HL-60 (cell line): ENCODE data around the gene DUS2.

Experiments used
- DNase-seq, 2 experiments: peaks; one replicate each; pipeline ENCODE4 v3.0.0-alpha.2; 2010 to 2020; ENCODE audit warnings: low read depth in 1 of 2, low spot score in 1 of 2
- H3K27ac ChIP-seq: fragments of 250-450 bp; sonication (Bioruptor Pico); replicated peaks from 2 replicates; pipeline ENCODE4 v1.5.1; 2020; ENCODE audit warnings: mild to moderate bottlenecking, moderate library complexity
- H3K27me3 ChIP-seq: fragments of 250-450 bp; sonication (Bioruptor Pico); 2 replicates; pipeline ENCODE4 v1.5.1; 2021; ENCODE audit warnings: mild to moderate bottlenecking, moderate library complexity; ENCODE audit not compliant: insufficient read depth, poor library complexity, severe bottlenecking
- H3K4me3 ChIP-seq: replicated peaks from 2 replicates; pipeline ENCODE4 v1.5.1; 2011; ENCODE audit warnings: mild to moderate bottlenecking, control low read depth, low read length; ENCODE audit not compliant: insufficient read depth
- GABPA ChIP-seq: IDR thresholded peaks from 2 replicates; pipeline ENCODE4 v1.6.1; 2012; ENCODE audit warnings: low read depth
- POLR2AphosphoS5 ChIP-seq: IDR thresholded peaks from 2 replicates; pipeline ENCODE4 v1.6.1; 2012; ENCODE audit warnings: low read depth
- SPI1 ChIP-seq: IDR thresholded peaks from 2 replicates; pipeline ENCODE4 v1.6.1; 2012; ENCODE audit warnings: low read depth, mild to moderate bottlenecking, borderline replicate concordance
- TF ChIP-seq, protein P1 (sequence below): IDR thresholded peaks from 2 replicates; pipeline ENCODE4 v1.6.1; 2012; ENCODE audit warnings: low read depth; ENCODE audit not compliant: insufficient replicate concordance
- TF ChIP-seq, protein P2 (sequence below): IDR thresholded peaks from one replicate; pipeline ENCODE4 v1.5.1; 2011; ENCODE audit warnings: low read length, control low read depth, inconsistent platforms; ENCODE audit not compliant: insufficient read depth

Gene DUS2

GRCh38 chr16:67988675-67989074 lies 34.4 kb upstream of the DUS2 start:
- no peak for TF ChIP-seq POLR2AphosphoS5
- TF ChIP-seq GABPA: no peak
- no peak for TF ChIP-seq SPI1
- TF ChIP-seq, protein P1, sequence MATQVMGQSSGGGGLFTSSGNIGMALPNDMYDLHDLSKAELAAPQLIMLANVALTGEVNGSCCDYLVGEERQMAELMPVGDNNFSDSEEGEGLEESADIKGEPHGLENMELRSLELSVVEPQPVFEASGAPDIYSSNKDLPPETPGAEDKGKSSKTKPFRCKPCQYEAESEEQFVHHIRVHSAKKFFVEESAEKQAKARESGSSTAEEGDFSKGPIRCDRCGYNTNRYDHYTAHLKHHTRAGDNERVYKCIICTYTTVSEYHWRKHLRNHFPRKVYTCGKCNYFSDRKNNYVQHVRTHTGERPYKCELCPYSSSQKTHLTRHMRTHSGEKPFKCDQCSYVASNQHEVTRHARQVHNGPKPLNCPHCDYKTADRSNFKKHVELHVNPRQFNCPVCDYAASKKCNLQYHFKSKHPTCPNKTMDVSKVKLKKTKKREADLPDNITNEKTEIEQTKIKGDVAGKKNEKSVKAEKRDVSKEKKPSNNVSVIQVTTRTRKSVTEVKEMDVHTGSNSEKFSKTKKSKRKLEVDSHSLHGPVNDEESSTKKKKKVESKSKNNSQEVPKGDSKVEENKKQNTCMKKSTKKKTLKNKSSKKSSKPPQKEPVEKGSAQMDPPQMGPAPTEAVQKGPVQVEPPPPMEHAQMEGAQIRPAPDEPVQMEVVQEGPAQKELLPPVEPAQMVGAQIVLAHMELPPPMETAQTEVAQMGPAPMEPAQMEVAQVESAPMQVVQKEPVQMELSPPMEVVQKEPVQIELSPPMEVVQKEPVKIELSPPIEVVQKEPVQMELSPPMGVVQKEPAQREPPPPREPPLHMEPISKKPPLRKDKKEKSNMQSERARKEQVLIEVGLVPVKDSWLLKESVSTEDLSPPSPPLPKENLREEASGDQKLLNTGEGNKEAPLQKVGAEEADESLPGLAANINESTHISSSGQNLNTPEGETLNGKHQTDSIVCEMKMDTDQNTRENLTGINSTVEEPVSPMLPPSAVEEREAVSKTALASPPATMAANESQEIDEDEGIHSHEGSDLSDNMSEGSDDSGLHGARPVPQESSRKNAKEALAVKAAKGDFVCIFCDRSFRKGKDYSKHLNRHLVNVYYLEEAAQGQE: no peak
- TF ChIP-seq, protein P2, sequence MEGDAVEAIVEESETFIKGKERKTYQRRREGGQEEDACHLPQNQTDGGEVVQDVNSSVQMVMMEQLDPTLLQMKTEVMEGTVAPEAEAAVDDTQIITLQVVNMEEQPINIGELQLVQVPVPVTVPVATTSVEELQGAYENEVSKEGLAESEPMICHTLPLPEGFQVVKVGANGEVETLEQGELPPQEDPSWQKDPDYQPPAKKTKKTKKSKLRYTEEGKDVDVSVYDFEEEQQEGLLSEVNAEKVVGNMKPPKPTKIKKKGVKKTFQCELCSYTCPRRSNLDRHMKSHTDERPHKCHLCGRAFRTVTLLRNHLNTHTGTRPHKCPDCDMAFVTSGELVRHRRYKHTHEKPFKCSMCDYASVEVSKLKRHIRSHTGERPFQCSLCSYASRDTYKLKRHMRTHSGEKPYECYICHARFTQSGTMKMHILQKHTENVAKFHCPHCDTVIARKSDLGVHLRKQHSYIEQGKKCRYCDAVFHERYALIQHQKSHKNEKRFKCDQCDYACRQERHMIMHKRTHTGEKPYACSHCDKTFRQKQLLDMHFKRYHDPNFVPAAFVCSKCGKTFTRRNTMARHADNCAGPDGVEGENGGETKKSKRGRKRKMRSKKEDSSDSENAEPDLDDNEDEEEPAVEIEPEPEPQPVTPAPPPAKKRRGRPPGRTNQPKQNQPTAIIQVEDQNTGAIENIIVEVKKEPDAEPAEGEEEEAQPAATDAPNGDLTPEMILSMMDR: no peak

DNA sequence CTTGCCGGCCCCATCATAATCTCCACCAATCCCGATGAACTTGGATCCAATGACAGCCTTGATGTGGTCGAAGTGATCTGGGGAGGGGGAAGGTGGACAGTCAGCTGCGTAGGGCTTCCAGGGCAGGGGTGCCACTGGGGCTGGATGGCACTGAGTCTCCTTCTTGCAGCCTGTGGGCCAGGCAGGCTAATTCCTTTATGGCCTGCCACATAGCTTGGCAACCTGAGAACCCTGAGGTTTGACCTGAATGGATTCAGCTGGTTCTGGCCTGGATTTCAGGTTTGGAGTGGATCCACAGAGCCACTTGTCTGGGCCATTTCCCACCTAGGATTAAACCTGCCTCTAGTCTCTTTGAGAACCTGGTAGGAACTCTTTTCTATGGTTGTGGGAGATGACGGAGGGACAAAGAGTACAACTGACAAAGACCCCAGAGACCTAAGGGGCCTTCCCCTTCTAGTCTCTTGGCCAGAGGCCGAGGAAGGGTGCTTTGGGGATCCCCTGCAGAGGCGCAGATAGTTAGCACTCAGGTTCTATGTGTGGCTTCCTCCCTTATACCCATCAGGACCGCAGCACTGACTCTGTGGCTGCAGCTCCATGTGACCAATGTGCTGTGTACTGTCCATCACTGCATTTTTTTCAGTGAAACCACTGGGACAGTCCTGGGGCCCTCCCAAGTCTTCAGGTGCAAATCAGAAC lies 33.6 kb upstream of the DUS2 start:
- Histone ChIP-seq H3K4me3 (no peak overlapping the region), H3K27me3 (no peaks in the 10 kb centered on the region), H3K27ac (no peak overlapping the region)
- TF ChIP-seq, protein P2: no peak
- TF ChIP-seq SPI1 (no peak), POLR2AphosphoS5 (no peak), GABPA (no peak)
- TF ChIP-seq, protein P1: no peak
- DNase-seq: no peak

More at GRCh38 chr16:67988675-67989074, 34.4 kb upstream of the DUS2 start:
- no peaks in the 10 kb centered on the region for H3K27me3 ChIP-seq
- H3K4me3 ChIP-seq: no peak overlapping the region
- DNase-seq: no peak
- no peak overlapping the region for H3K27ac ChIP-seq

DNA sequence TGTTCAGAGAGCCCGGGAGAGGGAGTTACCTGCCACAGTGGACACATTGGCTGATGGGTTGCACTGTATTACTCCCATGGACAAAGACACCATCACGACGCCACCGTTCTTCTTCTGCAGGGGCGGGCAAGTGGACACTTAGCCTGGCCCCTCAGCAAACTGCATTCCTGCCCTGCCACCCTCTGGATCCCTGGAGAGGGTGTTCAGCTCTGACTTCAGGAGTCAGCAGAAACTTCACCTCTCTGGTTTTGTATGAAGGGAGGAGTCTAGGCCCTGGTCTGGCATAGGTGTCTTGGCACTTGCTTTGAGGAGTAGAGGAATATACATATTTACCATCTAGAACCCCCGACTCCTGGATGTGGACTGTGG lies 33.1 kb upstream of the DUS2 start:
- DNase-seq: no peak
- Histone ChIP-seq H3K27ac (no peak overlapping the region), H3K27me3 (no peaks in the 10 kb centered on the region), H3K4me3 (no peak overlapping the region)
- TF ChIP-seq SPI1: no peak
- no peak for TF ChIP-seq GABPA
- TF ChIP-seq, protein P1: no peak
- TF ChIP-seq, protein P2: no peak
- TF ChIP-seq POLR2AphosphoS5: no peak
